Keratinocyte (primary cell): ENCODE data around the gene ATXN7L3. TPM values are rescaled to one million over a fixed set of nuclear protein-coding genes. Genes with fewer than 3 reads are reported as not detected.
"Not testable (repeated sequence)": the region's sequence is repeated elsewhere in the genome, so short reads cannot be mapped to it uniquely, and the experiment has no call there.

Experiments used
- DNase-seq: peaks from one replicate; pipeline ENCODE4 v3.0.0-alpha.2; 2011; ENCODE audit warnings: low read depth, missing footprints, low spot score
- FAIRE-seq: peaks from 2 replicates; lab custom pipeline; 2011; peaks lifted over from hg19 to GRCh38; lab: Jason Lieb, UNC
- H2AFZ ChIP-seq: 2 replicates; pipeline ENCODE4 v1.6.0; 2012; ENCODE audit warnings: low read length, control low read depth, inconsistent platforms; ENCODE audit not compliant: control insufficient read depth
- H3K27ac ChIP-seq: 2 replicates; pipeline ENCODE4 v1.5.1; 2011; ENCODE audit warnings: low read length; ENCODE audit not compliant: control insufficient read depth, insufficient read depth
- H3K27me3 ChIP-seq: 3 replicates; pipeline ENCODE4 v1.6.0; 2011; ENCODE audit warnings: low read length; ENCODE audit not compliant: control insufficient read depth, insufficient read depth; ENCODE audit errors: extremely low read depth
- H3K36me3 ChIP-seq, 2 experiments: 2 replicates in 1 of 2; 3 replicates in 1 of 2; pipeline ENCODE4 v1.5.1; 2011; ENCODE audit warnings: low read length in 2 of 2, mild to moderate bottlenecking in 1 of 2; ENCODE audit not compliant: control insufficient read depth in 2 of 2, insufficient read depth in 2 of 2; ENCODE audit errors: extremely low read depth in 1 of 2
- H3K4me1 ChIP-seq: 3 replicates; pipeline ENCODE4 v1.5.1; 2011; ENCODE audit warnings: low read length; ENCODE audit not compliant: control insufficient read depth, insufficient read depth; ENCODE audit errors: extremely low read depth
- H3K4me2 ChIP-seq: 3 replicates; pipeline ENCODE4 v1.6.0; 2011; ENCODE audit warnings: low read depth, low read length; ENCODE audit not compliant: control insufficient read depth, insufficient read depth; ENCODE audit errors: extremely low read depth
- H3K4me3 ChIP-seq, 3 experiments: fragments of 200-600 bp in 1 of 3; sonication (generic) in 1 of 3; 2 replicates in 2 of 3; 3 replicates in 1 of 3; pipeline ENCODE4 v1.5.1; 2011 to 2016; ENCODE audit warnings: low read length in 3 of 3, mild to moderate bottlenecking in 3 of 3, control low read depth in 2 of 3, inconsistent platforms in 1 of 3, low read depth in 1 of 3, mixed read lengths in 1 of 3, mixed run types in 1 of 3, moderate library complexity in 1 of 3; ENCODE audit not compliant: control insufficient read depth in 2 of 3, insufficient read depth in 2 of 3; ENCODE audit errors: extremely low read depth in 1 of 3
- H3K79me2 ChIP-seq: 2 replicates; pipeline ENCODE4 v1.6.0; 2012; ENCODE audit warnings: low read length; ENCODE audit not compliant: control insufficient read depth, insufficient read depth
- H3K9ac ChIP-seq: 3 replicates; pipeline ENCODE4 v1.6.0; 2011; ENCODE audit warnings: low read length; ENCODE audit not compliant: control insufficient read depth, insufficient read depth; ENCODE audit errors: extremely low read depth
- H3K9me1 ChIP-seq: 3 replicates; pipeline ENCODE4 v1.6.0; 2011; ENCODE audit warnings: low read length; ENCODE audit not compliant: control insufficient read depth, insufficient read depth; ENCODE audit errors: extremely low read depth
- H3K9me3 ChIP-seq: 2 replicates; pipeline ENCODE4 v1.5.1; 2012; ENCODE audit warnings: low read depth, low read length; ENCODE audit not compliant: control insufficient read depth
- H4K20me1 ChIP-seq: 3 replicates; pipeline ENCODE4 v1.6.0; 2011; ENCODE audit warnings: low read length; ENCODE audit not compliant: control insufficient read depth, insufficient read depth; ENCODE audit errors: extremely low read depth
- EZH2 ChIP-seq: IDR thresholded peaks from one replicate; pipeline ENCODE4 v1.6.1; 2012; ENCODE audit warnings: inconsistent platforms, mild to moderate bottlenecking, low read length, moderate library complexity
- dilution Hi-C: fragments of 300-500 bp; cut with MboI; formaldehyde crosslinking; loops from one replicate; pipeline ENCODE4 v1.7.0; 2020; ENCODE audit warnings: low sequenced_read_pairs; ENCODE audit not compliant: extremely low pct_ligation_motif_present
- polyA plus RNA-seq, 5 experiments: library from polyadenylated mRNA; depleted of rRNA in 3 of 5; stranded (reverse) in 3 of 5; stranded (forward) in 1 of 5; unstranded in 1 of 5; fragments of >200 nt; gene quantifications; 1 replicate in 1 of 5; 2 replicates in 3 of 5; 3 replicates in 1 of 5; pipeline versions ENCODE4 v1.2.1 to v1.2.3, GENCODE V29; 2011 to 2012; ENCODE audit warnings: missing spikeins in 2 of 5, low read depth in 1 of 5, low replicate concordance in 1 of 5
- TF ChIP-seq, protein P1 (sequence below), 3 experiments: IDR thresholded peaks in 1 of 3; conservative IDR thresholded peaks in 1 of 3; optimal IDR thresholded peaks in 1 of 3; 2 replicates in 2 of 3; 3 replicates in 1 of 3; pipeline versions ENCODE3 to v1.5.1; 2011; ENCODE audit warnings: low read length in 3 of 3, mild to moderate bottlenecking in 3 of 3, moderate library complexity in 2 of 3, control low read depth in 1 of 3, inconsistent platforms in 1 of 3; ENCODE audit not compliant: insufficient read depth in 2 of 3; ENCODE audit errors: extremely low read depth in 1 of 3

ATXN7L3 gene
- polyA plus RNA-seq, 1 donor (not counting 4 experiments of a cell fraction or from before 2014, with no cell fraction given): 32.8 TPM

DNA sequence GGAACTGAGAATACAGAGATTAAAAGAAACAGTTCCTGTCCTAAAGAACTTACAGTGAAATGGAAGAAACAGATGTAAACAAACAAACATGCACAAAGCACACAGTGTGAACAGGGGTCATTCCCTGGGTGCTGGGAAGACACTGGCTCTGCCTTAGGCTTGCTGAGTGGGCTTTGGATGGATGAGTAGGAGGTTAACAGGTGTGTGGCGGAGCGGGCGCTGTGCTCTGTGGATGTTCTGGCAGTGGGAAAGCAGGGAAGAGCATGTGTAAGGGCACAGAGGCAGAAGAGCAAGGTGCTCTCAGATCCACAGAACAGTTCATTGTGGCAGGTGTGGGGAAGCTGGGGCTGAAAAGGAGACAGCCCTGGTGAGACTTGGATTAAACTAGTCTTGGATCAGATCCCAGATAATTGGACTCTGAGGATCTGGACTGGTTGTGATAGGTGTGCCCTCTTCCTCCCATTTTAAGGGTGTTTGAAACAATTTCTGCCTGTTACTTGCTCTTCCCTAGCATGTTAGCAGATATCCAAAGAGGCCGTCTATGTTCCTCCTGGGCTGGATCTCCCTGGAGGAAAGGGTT, 49.8 kb downstream of the ATXN7L3 start:
- Histone ChIP-seq H3K27ac (no peak overlapping the region), H4K20me1 (peaks cover 3% of the 10 kb centered on the region), H3K9me3 (no peaks in the 10 kb centered on the region), H3K9ac (no peak overlapping the region), H2AFZ (no peak overlapping the region), H3K27me3 (no peaks in the 10 kb centered on the region), H3K4me1 (peaks cover 10% of the 10 kb centered on the region), H3K9me1 (no peaks in the 10 kb centered on the region), H3K4me2 (no peak overlapping the region), H3K4me3 (no peak overlapping the region), H3K36me3 (peaks cover 0 to 34% of the 10 kb centered on the region in 2 experiments), H3K79me2 (peaks cover 9% of the 10 kb centered on the region)
- no peak for DNase-seq
- TF ChIP-seq, protein P1, sequence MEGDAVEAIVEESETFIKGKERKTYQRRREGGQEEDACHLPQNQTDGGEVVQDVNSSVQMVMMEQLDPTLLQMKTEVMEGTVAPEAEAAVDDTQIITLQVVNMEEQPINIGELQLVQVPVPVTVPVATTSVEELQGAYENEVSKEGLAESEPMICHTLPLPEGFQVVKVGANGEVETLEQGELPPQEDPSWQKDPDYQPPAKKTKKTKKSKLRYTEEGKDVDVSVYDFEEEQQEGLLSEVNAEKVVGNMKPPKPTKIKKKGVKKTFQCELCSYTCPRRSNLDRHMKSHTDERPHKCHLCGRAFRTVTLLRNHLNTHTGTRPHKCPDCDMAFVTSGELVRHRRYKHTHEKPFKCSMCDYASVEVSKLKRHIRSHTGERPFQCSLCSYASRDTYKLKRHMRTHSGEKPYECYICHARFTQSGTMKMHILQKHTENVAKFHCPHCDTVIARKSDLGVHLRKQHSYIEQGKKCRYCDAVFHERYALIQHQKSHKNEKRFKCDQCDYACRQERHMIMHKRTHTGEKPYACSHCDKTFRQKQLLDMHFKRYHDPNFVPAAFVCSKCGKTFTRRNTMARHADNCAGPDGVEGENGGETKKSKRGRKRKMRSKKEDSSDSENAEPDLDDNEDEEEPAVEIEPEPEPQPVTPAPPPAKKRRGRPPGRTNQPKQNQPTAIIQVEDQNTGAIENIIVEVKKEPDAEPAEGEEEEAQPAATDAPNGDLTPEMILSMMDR (optimal IDR thresholded peaks at IDR 0.05 in 1 of 3, IDR thresholded peaks at IDR 0.05 in 1 of 3, conservative IDR thresholded peaks at IDR 0.05 in 1 of 3; ENCODE audit: extremely low read depth in 1 of 3, insufficient read depth in 2 of 3, low read length in 3 of 3): no peak
- no peak for TF ChIP-seq EZH2
- no peak for FAIRE-seq
- dilution Hi-C loops: no loop called here

- H3K4me2 ChIP-seq, dilution Hi-C loops: not testable (repeated sequence)
These were observed 50.6 kb downstream of the ATXN7L3 start for GRCh38 chr17:44149066-44149465.

DNA sequence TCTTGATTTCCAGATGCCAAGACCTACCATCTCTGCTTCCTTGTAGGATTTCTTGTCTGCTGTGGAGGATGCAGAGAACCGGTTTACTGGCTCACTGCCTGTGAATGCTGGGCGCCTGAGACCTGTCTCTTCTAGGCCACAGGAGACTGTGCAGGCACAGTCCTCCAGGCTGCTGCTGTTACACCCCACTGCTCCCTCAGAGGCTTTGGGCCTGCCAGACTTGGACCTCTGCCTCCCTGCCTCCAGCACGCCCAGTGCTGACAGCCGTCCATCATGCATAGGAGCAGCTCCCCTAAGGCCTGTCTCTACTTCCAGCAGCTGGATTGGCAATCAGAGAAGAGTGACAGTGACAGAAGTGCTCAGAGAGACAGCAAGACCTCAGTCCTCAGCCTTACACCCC, 51.9 kb downstream of the ATXN7L3 start:
- dilution Hi-C loops: no loop called here
- no peak overlapping the region for H3K4me3 ChIP-seq
- H3K4me1 ChIP-seq: peaks cover 5% of the 10 kb centered on the region
- TF ChIP-seq EZH2: no peak
- TF ChIP-seq, protein P1 (optimal IDR thresholded peaks at IDR 0.05 in 1 of 3, IDR thresholded peaks at IDR 0.05 in 1 of 3, conservative IDR thresholded peaks at IDR 0.05 in 1 of 3; ENCODE audit: extremely low read depth in 1 of 3, insufficient read depth in 2 of 3, low read length in 3 of 3): no peak
- FAIRE-seq (no peak), DNase-seq (no peak)
- no peak overlapping the region for H3K9ac ChIP-seq
- H2AFZ ChIP-seq: no peak overlapping the region
- peaks cover 0 to 21% of the 10 kb centered on the region in 2 experiments for H3K36me3 ChIP-seq
- H3K9me1 ChIP-seq: no peaks in the 10 kb centered on the region
- no peaks in the 10 kb centered on the region for H3K9me3 ChIP-seq
- H3K27ac ChIP-seq: no peak overlapping the region
- H3K79me2 ChIP-seq: peaks cover 9% of the 10 kb centered on the region
- H4K20me1 ChIP-seq: peaks cover 3% of the 10 kb centered on the region
- no peaks in the 10 kb centered on the region for H3K27me3 ChIP-seq
- H3K4me2 ChIP-seq: no peak overlapping the region

More at GRCh38 chr17:44149066-44149465, 50.6 kb downstream of the ATXN7L3 start:
- not testable (repeated sequence) for H3K27me3 ChIP-seq, H3K4me3 ChIP-seq, H3K9me3 ChIP-seq, H3K79me2 ChIP-seq, H2AFZ ChIP-seq, H3K9me1 ChIP-seq, H4K20me1 ChIP-seq, H3K9ac ChIP-seq, DNase-seq, FAIRE-seq, H3K27ac ChIP-seq
- Histone ChIP-seq H3K4me1 (peaks cover 10% of the 10 kb centered on the region), H3K36me3 (peaks cover 0 to 27% of the 10 kb centered on the region in 2 experiments)
